Smooth muscle cell (in vitro differentiated cells): Measurements from ENCODE around the gene DLL1. TPM values are rescaled to one million over a fixed set of nuclear protein-coding genes. Genes with fewer than 3 reads are reported as not detected.

ENCODE experiments used
- DNase-seq: peaks from one replicate; lab custom pipeline; 2025; ENCODE audit not compliant: unreplicated experiment; lab: John Stamatoyannopoulos, UW
- H2AFZ ChIP-seq: fragments of 200-600 bp; sonication (generic); 2 replicates; pipeline ENCODE4 v1.6.0; 2016; ENCODE audit warnings: antibody characterized with exemption, low read depth, mild to moderate bottlenecking
- H3F3A ChIP-seq: fragments of 200-600 bp; sonication (generic); 2 replicates; pipeline ENCODE4 v1.6.0; 2017; ENCODE audit warnings: antibody characterized with exemption, low read depth
- H3K27ac ChIP-seq: fragments of 200-600 bp; sonication (generic); 2 replicates; pipeline ENCODE4 v1.5.1; 2016; ENCODE audit warnings: low read depth, mild to moderate bottlenecking
- H3K27me3 ChIP-seq: fragments of 200-600 bp; sonication (generic); 2 replicates; pipeline ENCODE4 v1.6.1; 2016; ENCODE audit warnings: low read depth, mild to moderate bottlenecking
- H3K36me3 ChIP-seq: fragments of 200-600 bp; sonication (generic); 2 replicates; pipeline ENCODE4 v1.5.1; 2016; ENCODE audit warnings: low read depth
- H3K4me1 ChIP-seq: fragments of 200-600 bp; sonication (generic); 2 replicates; pipeline ENCODE4 v1.5.1; 2016; ENCODE audit warnings: low read depth
- H3K4me2 ChIP-seq: fragments of 200-600 bp; sonication (generic); 2 replicates; pipeline ENCODE4 v1.6.0; 2016; ENCODE audit warnings: mild to moderate bottlenecking
- H3K4me3 ChIP-seq: fragments of 200-600 bp; sonication (generic); 2 replicates; pipeline ENCODE4 v1.5.1; 2016; ENCODE audit warnings: mild to moderate bottlenecking
- H3K79me2 ChIP-seq: fragments of 200-600 bp; sonication (generic); 2 replicates; pipeline ENCODE4 v1.6.0; 2016; ENCODE audit warnings: low read depth, mild to moderate bottlenecking
- H3K9ac ChIP-seq: fragments of 200-600 bp; sonication (generic); 2 replicates; pipeline ENCODE4 v1.6.0; 2016; ENCODE audit warnings: low read depth
- H3K9me3 ChIP-seq: fragments of 200-600 bp; sonication (generic); replicated peaks from 2 replicates; pipeline ENCODE4 v1.5.1; 2016; ENCODE audit warnings: low read depth
- H4K20me1 ChIP-seq: fragments of 200-600 bp; sonication (generic); 2 replicates; pipeline ENCODE4 v1.6.0; 2016; ENCODE audit warnings: low read depth
- WGBS: methylation state at CpG from one replicate; pipeline ENCODE4 v1.1.7; 2016; ENCODE audit warnings: low lambda C conversion rate; 5-methylcytosine and 5-hydroxymethylcytosine counted together
- polyA plus RNA-seq: library from polyadenylated mRNA; unstranded; fragments of >200 nt; fragmentation: Nextera tagmentation; extraction: Ambion mirVana; gene quantifications from 2 replicates; pipeline ENCODE4 v1.2.1, GENCODE V29; 2016
- total RNA-seq: library from RNA; depleted of rRNA; stranded (reverse); fragments of >200 nt; gene quantifications from 2 replicates; pipeline ENCODE4 v1.2.3, GENCODE V29; 2014
- TF ChIP-seq, protein P1 (sequence below): fragments of 200-600 bp; sonication (generic); IDR thresholded peaks from 2 replicates; pipeline ENCODE4 v1.5.1; 2017; ENCODE audit warnings: borderline replicate concordance, mild to moderate bottlenecking, antibody characterized with exemption; ENCODE audit not compliant: insufficient read depth, poor library complexity, severe bottlenecking

DLL1 gene
- total and polyA plus RNA-seq, 2 experiments from 2014 or later: 0.36 to 0.70 TPM

DNA sequence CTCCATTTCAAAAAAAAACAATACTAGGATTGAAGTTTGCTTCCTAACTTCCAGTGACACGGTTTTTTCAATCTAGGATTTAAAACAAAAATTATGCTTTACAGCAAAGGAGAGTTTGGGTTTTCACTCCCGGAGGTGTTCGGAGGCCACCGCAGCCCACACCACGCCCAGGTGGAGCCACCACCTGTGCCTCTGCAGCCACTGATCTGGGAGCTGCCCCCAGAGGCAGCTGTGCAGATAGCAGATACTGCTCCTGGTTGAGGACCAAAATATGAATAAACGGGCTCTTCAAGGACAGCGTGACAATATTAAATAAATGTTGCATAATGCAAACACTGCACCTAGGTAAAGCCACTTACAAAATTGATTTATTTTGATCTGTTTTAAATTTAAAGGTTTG, 30.2 kb downstream of the DLL1 start:
- no peak overlapping the region for H2AFZ ChIP-seq
- H3K4me2 ChIP-seq: no peak overlapping the region
- no peaks in the 10 kb centered on the region for H3F3A ChIP-seq
- H3K9ac ChIP-seq: no peak overlapping the region
- H3K36me3 ChIP-seq: no peaks in the 10 kb centered on the region
- H3K27me3 ChIP-seq: no peaks in the 10 kb centered on the region
- TF ChIP-seq, protein P1, sequence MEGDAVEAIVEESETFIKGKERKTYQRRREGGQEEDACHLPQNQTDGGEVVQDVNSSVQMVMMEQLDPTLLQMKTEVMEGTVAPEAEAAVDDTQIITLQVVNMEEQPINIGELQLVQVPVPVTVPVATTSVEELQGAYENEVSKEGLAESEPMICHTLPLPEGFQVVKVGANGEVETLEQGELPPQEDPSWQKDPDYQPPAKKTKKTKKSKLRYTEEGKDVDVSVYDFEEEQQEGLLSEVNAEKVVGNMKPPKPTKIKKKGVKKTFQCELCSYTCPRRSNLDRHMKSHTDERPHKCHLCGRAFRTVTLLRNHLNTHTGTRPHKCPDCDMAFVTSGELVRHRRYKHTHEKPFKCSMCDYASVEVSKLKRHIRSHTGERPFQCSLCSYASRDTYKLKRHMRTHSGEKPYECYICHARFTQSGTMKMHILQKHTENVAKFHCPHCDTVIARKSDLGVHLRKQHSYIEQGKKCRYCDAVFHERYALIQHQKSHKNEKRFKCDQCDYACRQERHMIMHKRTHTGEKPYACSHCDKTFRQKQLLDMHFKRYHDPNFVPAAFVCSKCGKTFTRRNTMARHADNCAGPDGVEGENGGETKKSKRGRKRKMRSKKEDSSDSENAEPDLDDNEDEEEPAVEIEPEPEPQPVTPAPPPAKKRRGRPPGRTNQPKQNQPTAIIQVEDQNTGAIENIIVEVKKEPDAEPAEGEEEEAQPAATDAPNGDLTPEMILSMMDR: no peak
- no peaks in the 10 kb centered on the region for H3K9me3 ChIP-seq
- no peak overlapping the region for H3K4me3 ChIP-seq
- H4K20me1 ChIP-seq: no peaks in the 10 kb centered on the region
- 93% methylated on average over 7 of the region's 7 CpGs for WGBS
- no peak overlapping the region for H3K27ac ChIP-seq
- no peak for DNase-seq
- peaks cover 4% of the 10 kb centered on the region for H3K4me1 ChIP-seq
- no peaks in the 10 kb centered on the region for H3K79me2 ChIP-seq

DNA sequence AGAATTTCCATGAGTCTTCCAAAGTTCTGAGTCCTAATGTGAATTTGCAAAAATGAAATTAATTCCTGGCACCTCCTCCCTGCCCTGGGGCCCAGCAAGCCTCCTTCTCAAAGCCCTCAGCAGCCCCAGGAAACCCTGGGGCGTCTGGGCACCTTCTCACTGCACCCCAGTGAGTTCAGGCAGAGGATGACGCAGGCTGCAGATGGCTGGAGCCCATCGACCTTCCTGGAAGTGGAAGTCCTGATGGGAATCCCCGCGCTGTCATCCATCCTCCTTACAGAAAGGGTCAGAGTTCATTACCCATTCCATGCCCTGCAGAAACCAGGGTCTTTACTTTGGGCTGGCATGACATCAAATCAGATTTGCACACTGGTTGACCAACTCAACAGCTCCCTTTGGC, 31.6 kb downstream of the DLL1 start:
- Histone ChIP-seq H3K27me3 (no peaks in the 10 kb centered on the region), H3K79me2 (no peaks in the 10 kb centered on the region), H3K4me1 (no peaks in the 10 kb centered on the region), H3K4me3 (no peak overlapping the region), H4K20me1 (no peaks in the 10 kb centered on the region), H3K9ac (no peak overlapping the region), H3K4me2 (no peak overlapping the region), H3K9me3 (no peaks in the 10 kb centered on the region), H2AFZ (no peak overlapping the region), H3F3A (no peaks in the 10 kb centered on the region), H3K27ac (no peak overlapping the region), H3K36me3 (no peaks in the 10 kb centered on the region)
- DNase-seq: no peak
- TF ChIP-seq, protein P1: no peak
- WGBS: 85% methylated on average over 5 of the region's 5 CpGs

DNA sequence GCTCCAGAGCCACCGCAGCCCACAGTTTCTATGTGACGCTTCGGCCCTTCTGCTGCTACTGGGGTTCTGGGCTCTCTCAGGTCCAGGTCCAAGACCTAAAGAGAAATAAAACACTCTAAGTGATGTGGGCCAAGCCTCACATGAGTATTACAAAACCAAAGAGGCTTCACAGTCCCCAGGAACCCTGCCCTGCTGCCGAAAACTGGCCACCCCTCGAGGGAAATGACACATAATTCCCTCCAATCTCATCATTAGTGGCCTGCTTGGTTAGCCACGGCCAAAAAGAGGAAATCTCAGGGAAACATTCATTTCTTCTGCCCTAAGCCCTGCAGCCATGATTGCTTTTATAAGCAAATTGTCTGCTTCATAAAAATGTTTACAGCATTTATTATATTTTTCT, 32.5 kb downstream of the DLL1 start:
- no peaks in the 10 kb centered on the region for H3K4me1 ChIP-seq

DNA sequence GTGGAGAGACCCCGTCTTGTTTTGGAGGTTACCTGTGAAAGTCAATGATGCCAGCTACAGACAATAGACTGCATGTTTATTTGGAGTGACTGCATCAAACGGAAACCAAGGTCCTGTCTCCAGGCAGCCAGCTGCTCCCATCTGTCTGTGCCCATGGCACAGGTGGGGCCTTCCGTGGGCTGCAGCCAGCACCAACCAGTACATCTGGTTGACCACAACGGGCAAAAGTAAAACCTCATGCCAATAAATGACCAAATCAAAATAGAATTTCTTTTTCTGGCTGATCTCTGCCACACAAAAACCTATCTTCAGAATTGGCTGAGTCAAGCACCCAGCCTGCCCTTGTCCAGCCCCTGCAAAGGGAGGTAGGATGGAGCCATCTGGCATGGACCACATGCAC, 33.5 kb downstream of the DLL1 start:
- Histone ChIP-seq H3K9ac (no peak overlapping the region), H3K4me2 (no peak overlapping the region), H2AFZ (no peak overlapping the region), H4K20me1 (no peaks in the 10 kb centered on the region), H3K79me2 (no peaks in the 10 kb centered on the region), H3K27me3 (no peaks in the 10 kb centered on the region), H3K27ac (no peak overlapping the region), H3K36me3 (no peaks in the 10 kb centered on the region), H3K4me3 (no peak overlapping the region), H3F3A (no peaks in the 10 kb centered on the region), H3K9me3 (no peaks in the 10 kb centered on the region), H3K4me1 (no peaks in the 10 kb centered on the region)
- WGBS: 93% methylated on average over 4 of the region's 4 CpGs
- TF ChIP-seq, protein P1: no peak
- no peak for DNase-seq

More for the DNA sequence above, 32.5 kb downstream of the DLL1 start:
- TF ChIP-seq, protein P1: no peak
- no peak overlapping the region for H2AFZ ChIP-seq
- no peaks in the 10 kb centered on the region for H3K9me3 ChIP-seq
- no peak overlapping the region for H3K4me2 ChIP-seq
- H3K79me2 ChIP-seq: no peaks in the 10 kb centered on the region
- H3K4me3 ChIP-seq: no peak overlapping the region
- H3K36me3 ChIP-seq: no peaks in the 10 kb centered on the region
- no peak for DNase-seq
- WGBS: 90% methylated on average over 6 of the region's 6 CpGs
- no peaks in the 10 kb centered on the region for H4K20me1 ChIP-seq
- H3F3A ChIP-seq: no peaks in the 10 kb centered on the region
- H3K27ac ChIP-seq: no peak overlapping the region
- H3K27me3 ChIP-seq: no peaks in the 10 kb centered on the region
- H3K9ac ChIP-seq: no peak overlapping the region
